GM12873 (cell line): Measurements from ENCODE around the gene DPM3.

Experiments
- TF ChIP-seq, protein P1 (sequence below): IDR thresholded peaks from 2 replicates; pipeline ENCODE4 v1.5.1; 2012; ENCODE audit warnings: low read depth, mild to moderate bottlenecking, moderate library complexity, low read length, control low read depth; ENCODE audit not compliant: insufficient read depth; ENCODE audit errors: missing control alignments

The DPM3 gene

DNA sequence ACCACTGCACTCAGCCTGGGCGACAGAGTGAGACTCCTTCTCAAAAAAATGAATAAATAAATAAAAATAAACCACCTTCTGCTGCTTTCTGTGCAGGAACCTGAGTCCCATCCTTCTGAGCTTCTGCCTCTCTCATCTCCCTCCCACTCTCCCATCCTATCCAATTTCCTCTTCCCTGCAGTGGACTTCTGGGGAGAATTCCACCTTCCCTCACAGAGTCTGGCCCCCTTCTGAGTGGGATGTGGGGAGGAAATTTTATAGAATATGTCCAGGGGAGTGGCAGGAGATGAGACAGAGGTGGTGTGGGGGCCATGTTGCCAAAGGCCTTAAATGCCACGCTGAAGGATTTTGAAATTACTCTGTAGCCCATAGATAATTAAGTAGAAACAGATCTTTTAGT lies 18.0 kb downstream of the DPM3 start:
- TF ChIP-seq, protein P1, sequence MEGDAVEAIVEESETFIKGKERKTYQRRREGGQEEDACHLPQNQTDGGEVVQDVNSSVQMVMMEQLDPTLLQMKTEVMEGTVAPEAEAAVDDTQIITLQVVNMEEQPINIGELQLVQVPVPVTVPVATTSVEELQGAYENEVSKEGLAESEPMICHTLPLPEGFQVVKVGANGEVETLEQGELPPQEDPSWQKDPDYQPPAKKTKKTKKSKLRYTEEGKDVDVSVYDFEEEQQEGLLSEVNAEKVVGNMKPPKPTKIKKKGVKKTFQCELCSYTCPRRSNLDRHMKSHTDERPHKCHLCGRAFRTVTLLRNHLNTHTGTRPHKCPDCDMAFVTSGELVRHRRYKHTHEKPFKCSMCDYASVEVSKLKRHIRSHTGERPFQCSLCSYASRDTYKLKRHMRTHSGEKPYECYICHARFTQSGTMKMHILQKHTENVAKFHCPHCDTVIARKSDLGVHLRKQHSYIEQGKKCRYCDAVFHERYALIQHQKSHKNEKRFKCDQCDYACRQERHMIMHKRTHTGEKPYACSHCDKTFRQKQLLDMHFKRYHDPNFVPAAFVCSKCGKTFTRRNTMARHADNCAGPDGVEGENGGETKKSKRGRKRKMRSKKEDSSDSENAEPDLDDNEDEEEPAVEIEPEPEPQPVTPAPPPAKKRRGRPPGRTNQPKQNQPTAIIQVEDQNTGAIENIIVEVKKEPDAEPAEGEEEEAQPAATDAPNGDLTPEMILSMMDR = no peak

- TF ChIP-seq, protein P1 = no peak
These were observed 19.1 kb downstream of the DPM3 start for GRCh38 chr1:155121249-155121648.

GRCh38 chr1:155120253-155120652 lies 20.1 kb downstream of the DPM3 start:
- TF ChIP-seq, protein P1 = no peak

DNA sequence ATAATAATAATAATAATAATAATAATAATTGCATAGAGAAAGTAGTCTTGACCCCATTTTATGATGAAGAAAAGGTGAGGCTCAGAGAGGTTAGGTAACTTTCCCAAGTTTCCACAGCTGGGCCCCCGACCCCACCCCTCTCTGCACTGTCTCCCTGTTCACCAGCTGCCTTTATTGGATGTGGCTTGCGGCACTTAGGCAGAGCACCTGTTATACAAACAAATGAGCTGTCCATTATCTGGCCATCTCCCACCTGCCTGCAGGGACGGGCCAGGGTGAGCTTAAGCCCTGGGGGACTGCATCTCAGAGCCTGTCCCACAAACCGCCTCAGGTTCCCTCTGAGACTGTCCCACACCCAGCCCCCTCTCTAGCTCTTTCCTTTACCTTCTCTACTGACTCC lies 22.7 kb downstream of the DPM3 start:
- TF ChIP-seq, protein P1 = no peak

- TF ChIP-seq, protein P1 = no peak
These were observed 24.1 kb downstream of the DPM3 start for GRCh38 chr1:155116113-155116764.

DNA sequence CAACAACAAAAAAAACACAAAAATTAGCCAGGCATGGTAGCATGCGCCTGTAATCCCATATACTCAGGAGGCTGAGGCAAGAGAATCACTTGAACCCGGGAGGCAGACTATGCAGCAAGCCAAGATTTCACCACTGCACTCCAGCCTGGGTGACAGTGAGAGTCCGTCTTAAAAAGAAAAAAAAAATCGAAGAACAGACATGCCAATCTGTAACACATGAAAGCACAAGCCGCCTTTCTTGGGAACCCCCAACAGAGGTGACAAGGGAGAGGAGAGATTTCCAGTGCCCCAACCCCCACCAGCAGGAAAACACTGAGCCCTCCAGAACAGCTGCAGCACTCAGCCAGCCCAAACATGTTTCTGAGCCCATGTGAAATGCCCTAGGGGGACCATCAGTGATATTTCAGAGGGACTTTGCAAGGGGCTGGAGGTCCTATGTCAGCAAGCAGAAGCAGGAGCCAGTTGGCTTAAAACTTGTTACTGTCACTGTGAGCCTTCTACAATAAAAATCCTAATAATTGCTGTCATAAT lies 26.8 kb downstream of the DPM3 start:
- TF ChIP-seq, protein P1 = no peak

GRCh38 chr1:155110826-155111225 lies 29.5 kb downstream of the DPM3 start:
- TF ChIP-seq, protein P1 = no peak

DNA sequence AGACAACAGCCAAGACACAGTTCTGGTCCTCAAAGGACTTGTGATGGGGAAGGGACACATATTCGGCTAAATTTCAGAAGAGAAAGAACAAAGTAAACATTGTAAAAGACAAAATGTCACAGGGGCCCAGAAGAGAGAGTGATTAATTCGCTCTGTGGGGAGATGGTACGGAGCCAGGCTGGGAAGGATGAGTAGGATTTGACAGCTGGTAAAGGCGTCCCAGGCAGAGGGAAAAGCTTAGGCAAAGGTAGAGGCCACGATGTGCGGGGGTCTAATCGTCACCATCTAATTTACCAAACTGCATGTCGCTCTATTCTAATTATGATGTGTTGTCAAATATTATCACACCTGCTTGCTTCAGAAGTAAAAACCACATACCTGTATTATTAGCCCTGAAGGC lies 29.9 kb downstream of the DPM3 start:
- TF ChIP-seq, protein P1 = no peak
